Right renal pelvis (tissue), 4 donors: ENCODE measurements around the gene RRP15. TPM values are rescaled to one million over a fixed set of nuclear protein-coding genes. Genes with fewer than 3 reads are reported as not detected.

Experiments
- DNase-seq, 4 donors: peaks; one replicate each; pipeline ENCODE4 v3.0.0-alpha.2; 2013; ENCODE audit warnings: low read depth in 4 of 4, low spot score in 3 of 4, missing footprints in 1 of 4
- polyA plus RNA-seq, 4 donors: library from polyadenylated mRNA; unstranded; fragments of 120-200 nt; gene quantifications; one replicate each; pipeline ENCODE4 v1.2.1, GENCODE V29; 2013; ENCODE audit not compliant: insufficient read length in 4 of 4

RRP15 gene
- polyA plus RNA-seq, 4 donors = 21.2 to 24.8 (median 23.4) TPM

DNA sequence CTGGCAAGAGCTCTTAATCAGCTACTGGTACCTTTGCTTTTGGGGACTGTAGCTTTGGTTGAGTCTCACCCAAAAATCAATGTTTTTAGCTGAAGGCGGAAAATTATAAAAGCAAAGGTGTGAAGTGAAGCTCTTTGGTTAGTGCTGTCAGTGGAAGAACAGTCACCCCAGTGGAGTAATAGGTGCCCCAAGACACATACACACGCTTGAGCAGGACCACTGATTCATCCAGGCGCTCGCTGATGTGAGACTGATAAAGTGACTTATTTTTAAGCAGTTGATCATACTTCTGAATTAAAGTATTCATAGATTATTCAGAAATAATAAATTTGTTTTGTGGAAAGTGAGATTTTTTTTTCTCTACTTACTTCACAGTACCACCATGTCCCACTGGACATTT, 97.2 kb downstream of the RRP15 start:
- no peak for DNase-seq

- DNase-seq = no peak
Measured at GRCh38 chr1:218383051-218383450, 98.0 kb downstream of the RRP15 start.

DNA sequence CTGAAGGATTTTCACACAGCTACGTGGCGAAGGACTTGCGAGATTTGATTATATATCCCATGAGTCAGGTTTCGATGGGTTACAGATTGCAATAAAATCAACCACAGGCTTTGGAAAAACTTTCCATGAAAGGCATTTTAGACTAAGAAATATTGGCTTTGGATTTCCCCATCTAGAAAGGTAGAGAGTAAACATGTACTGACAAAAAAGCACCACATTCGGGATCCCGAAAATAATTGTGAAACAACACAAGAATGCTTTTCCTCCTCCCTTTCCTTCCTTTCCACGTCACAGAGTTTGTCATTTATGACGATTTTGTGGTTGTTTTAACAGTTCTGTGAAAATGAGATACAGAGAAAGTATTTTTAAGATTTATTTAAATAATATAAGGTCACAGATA, 98.6 kb downstream of the RRP15 start:
- no peak for DNase-seq

GRCh38 chr1:218384581-218384993, 99.5 kb downstream of the RRP15 start:
- DNase-seq = no peak

Other genes starting within 250 kb of the RRP15 start
- gene TGFB2, start 60.0 kb downstream of the RRP15 start, polyA plus RNA-seq = 10 to 100 TPM; 12.8 to 17.9 (median 15.3) TPM